Umbilical cord (tissue), 2 donors: ENCODE data around the gene NPC2. TPM values are rescaled to one million over a fixed set of nuclear protein-coding genes. Genes with fewer than 3 reads are reported as not detected.

Source experiments
- DNase-seq: peaks from one replicate; pipeline ENCODE4 v3.0.0-alpha.2; 2015; ENCODE audit warnings: low spot score
- total RNA-seq: library from RNA; depleted of rRNA; stranded (reverse); fragments of >200 nt; gene quantifications from one replicate; pipeline ENCODE4 v1.2.3, GENCODE V29; 2014; ENCODE audit warnings: low replicate concordance; ENCODE audit not compliant: insufficient read depth

Gene NPC2
- total RNA-seq, 1 donor from 2014 or later = 95.8 TPM

DNA sequence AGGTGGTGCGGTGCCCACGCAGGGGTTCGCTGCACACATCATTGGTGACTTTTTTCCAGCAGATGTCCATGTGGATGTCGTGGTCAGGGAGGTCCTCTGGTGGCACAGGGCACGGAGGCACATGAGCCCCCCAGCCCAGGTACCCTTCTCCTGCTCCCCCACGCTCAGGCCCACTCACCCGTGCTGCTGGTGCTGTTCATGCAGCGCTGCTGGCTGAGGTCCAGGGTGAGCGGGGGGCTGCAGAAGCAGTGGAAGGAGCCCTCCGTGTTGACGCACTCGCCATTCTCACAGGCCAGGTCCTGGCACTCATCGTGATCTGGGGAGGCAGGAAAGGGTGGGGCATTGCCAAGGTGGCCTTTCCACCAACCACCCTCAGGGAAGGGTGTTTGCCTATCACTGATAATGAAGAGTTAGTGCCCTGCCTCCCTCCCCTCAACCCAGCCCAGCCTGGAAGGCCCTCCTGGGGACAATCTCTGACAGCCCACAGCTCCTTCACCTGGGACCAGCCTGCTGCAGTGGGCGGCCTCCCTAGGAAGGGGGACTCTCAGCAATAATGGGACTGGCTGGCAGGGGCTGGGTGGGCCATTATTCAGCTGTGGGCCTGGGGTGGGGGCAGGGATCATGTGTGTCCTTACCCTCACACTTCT, 10.3 kb upstream of the NPC2 start:
- DNase-seq = no peak

DNA sequence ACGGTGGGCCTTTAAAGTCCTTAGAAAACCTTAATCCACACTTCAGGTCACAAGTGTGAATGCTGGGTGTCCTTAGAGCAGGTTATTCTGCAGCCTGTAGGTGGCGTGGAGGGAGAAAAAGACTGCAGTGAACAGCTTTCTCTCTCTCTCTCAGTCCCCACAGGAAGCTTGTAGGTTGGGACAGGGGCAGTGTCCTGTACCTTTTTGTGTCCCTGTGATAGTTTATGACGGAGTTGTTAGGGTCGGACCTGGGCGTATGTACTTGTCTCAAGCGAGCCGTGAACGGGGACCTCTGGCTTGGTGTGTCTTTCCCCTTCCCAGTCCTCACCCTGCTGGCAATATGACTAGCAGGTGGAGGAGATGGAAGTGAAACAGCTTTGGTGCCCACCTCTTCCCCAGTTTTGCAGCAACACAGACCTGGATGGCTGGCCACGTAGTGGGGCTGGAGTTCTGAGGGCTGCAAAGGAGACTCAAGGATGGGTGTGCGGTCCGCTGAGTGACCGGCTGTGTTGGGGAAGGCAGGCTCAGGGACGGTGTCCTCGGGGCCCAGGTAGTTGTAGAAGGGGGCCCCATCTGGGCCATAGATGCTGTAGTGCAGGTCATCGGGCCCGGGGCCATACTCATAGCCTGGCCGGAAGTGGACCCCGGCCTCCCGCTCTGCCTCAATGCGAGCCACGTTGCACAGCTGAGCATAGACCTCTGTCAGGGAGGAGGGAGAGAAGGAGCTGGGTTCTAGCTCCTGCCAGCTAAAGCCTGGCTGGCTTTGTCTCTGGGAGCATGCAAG, 9.3 kb upstream of the NPC2 start:
- DNase-seq = peak; percentile 35

DNA sequence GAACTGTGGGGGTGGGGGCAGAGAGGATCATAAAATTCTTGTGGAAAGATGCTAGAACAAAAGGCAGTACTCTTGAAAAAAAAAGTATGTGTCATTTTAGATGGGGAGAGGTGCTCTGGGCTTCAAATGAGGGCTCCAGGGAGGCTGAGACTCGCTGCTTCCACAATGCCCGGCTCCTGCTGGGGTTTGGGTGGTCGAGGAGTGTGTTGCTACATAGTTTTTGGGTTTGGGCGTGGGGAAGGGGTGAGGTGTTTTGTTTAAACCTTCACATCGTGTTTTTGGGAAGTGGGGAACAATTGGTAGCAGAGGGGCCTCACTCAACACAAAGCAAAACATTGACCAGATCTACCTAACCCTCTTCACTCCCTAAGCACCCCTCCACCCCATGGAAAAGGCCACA, 8.6 kb upstream of the NPC2 start:
- no peak for DNase-seq

DNA sequence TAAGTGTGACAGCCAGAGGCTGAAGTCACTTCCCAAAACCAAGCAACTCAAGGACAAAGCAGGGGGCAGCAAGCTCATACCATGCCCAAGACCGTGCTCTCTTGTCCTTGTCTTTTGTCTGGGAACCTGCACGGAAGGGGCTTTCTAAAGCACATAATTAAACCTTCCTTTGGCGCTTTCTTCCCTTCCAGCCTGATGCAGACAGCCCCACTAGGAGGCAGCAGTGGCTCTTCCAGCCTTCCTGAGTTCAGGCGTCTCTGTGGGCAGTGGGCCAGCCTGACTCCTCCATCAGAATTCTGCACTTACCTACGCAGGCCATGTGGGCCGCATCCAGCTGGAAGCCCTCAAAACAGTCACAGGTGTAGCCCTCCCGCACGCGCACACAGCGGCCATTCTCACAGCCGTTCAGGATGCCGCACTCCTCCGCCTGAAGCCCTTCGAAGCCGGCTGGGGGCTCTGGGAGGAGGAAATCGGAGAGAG, 8.1 kb upstream of the NPC2 start:
- DNase-seq = peak; percentile 77

DNA sequence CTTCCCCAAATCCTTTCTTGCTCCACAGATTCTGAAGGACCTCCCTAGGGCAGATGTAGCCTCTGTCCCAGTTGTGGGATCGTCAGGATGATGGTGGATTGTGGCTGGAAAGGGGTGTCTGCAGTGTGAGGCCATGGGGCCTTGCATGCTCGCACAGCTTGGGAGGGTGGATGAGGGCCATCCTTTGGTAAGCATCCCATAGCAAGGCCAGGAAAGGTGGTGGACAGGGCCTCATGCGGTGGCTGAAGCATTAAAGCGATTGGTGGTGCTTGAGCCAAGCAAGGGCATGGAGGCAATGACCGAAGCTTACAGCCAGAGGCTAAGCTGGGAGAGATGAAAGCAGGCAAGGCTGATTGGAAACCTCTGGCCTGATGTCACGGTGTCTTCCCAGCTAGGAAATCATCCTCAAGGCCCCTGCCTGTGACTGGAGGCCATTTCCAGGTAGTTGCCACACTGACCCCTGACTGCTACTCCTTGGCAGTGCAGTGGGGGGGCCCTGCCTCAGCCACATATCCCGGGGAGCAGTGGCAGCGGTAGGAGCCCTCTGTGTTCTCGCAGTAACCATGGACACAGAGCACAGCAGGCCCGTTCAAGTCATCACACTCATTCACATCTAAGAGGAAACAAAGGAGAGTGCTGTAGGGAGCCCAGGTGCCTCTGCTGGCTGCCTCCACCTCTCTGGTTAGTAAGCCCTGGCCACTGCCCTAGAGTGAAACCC, 7.5 kb upstream of the NPC2 start:
- no peak for DNase-seq

DNA sequence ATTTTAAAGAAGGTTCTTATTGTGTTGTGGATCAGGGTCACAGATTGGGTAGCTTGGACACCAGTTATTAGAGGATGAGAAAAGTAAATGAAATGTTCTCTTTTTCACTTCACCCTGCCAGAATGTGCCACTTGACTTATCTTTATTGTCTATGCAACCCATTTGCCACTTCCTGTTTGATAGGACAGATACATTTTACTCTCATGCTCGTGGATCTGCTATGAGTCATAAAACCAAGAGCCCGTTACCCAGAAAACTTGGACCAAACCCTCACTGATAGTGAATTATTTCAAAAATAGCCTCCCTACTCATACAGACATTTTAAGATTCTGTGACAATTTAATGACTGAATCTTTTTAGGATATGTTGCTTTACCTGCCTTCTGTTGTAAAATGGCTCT, 2.3 kb upstream of the NPC2 start:
- DNase-seq = no peak

DNA sequence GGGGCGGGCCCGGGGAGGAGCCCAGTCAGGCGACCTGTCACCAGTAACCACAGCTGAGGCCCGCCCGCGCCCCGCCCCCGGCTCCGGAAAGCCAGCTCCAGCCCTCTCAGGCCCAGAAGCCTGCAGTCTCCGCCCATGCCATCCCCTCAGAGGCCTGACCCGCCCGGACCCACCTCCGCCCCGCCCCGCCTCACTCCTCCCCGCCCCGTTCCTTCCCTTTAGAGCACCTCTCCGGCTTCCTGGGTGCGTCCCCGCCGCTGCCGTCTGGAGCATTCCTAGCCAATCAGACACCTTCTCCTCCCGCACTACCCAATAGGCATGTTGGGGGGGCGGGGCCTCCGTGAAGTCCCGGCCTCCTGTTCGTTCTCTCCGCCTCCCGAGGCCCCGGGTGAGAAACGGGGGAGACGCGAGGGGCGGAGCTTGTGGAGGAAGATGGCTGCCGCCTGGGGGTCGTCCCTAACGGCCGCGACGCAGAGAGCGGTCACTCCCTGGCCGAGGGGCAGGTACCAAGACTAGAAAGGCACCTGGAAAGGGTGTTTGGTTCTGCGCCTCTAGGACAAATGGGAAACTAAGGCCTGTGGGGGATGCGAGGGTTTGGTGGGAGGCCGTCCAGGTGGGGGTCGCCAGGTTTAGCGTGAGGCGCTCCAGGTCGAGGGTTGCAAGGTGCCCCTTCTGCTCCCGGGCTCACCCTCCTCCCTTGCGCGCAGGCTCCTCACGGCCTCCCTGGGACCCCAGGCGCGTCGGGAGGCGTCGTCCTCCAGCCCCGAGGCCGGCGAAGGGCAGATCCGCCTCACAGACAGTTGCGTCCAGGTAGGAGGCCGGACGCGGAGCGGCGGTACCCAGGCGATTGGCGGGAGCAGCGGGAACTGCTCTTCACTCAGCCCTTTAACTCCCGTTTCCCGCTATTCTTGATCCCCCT, 497 bp upstream of the NPC2 start, which contains the start of gene ISCA2:
Gene ISCA2 (plus strand): TSS at position 423 of the 919 bp plus-strand sequence. CDS start 10 bp downstream, at position 433.
- peak; percentile 100 for DNase-seq

DNA sequence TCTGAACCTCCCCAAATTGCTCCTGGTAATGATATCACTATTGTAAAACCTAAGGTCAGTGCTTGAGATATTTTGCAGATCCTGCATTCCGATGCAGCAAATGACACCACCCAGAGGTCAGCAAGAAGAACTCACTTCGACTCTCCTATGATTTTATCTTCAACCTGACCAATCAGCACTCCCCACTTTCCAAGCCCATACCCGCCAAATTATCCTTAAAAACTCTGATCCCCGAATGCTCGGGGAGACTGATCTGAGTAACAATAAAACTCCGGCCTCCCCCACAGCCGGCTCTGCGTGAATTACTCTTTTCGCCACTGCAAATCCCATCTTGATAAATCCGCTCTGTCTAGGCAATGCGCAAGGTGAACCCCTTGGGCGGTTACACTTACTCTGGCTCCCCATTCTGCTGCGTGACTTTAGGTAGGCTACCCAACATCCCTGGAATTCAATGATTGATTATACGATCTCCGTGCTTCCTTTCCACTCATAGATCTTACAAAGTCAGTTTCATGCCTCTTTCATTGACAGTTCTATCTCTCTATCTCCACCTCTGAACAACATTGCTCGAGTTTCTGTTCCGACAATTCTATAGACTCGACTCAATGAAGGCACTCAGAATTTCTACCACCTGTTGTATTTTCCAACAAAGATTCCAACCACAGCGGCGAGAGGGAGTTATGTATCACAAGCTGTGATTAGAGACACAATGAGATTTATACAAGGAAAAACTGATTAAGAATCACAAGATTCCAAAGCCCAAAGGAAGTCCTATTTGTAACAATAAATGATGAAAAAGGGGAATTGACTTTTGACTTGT, 939 bp downstream of the NPC2 start:
- peak; percentile 70 for DNase-seq

DNA sequence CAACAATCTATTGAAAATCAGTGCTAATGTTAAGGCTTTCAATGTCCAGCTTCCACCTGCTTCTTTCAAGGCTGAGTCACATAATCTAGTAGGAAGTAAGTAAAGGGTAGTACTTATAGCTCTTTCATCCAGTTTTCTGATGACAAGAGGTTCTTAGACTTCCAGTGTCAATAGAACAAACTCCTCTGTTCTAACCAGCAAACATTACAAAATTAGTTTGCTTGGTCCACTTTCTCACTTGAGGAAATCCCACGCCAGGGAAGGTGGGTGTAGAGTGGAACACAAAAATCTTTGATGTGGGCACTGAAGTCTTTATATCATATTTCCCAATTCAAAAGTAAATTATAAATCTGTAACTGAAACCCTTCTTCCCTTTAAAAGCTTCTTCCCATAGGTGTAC, 2.6 kb downstream of the NPC2 start:
- DNase-seq = no peak

DNA sequence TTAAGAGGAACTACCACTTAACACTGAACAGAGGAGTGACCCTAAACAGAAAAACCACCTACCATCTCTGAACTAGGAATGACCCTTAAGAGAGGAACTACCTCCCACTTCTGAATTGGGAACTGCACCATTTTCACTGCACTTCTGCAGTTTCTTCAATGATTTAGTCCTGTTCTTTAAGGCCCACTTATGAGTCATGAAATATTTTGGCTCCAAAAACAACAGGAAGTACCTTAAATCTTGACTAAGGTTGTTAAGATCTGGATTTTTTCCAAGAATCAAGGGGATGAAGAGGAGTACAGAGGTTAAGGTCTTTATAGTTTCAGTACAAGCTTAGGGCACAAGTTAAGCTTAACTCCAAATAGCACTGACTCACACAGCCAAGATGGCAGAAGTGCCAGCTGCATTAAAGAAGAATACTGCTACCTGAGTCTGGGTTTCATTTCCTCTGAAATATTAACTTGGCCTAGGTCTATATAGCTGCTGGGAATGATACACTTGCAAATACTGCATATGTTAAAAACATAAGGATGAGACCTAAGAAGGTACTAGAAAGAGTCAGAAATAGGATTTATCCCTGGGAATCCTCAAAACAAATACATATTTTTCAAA, 4.2 kb downstream of the NPC2 start:
- DNase-seq = peak; percentile 20

DNA sequence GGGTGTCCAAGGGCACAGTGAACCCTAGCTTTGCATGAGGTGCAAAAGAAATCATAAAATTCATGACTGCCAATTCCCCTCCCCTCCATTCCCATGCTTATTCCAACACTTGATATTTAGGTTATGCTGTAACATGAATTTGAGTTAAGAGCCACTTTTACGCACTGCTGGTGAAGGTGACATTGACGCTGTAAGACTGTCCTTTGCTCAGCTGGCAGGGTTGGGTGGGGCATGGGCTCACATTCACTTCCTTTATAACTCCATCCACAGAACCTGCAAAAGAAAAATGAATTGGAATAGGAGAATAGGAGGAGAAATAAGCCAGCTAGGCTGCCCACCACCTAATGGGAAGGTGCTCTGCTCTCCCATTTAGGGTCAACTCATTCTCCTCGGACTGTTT, 6.9 kb downstream of the NPC2 start:
- no peak for DNase-seq

DNA sequence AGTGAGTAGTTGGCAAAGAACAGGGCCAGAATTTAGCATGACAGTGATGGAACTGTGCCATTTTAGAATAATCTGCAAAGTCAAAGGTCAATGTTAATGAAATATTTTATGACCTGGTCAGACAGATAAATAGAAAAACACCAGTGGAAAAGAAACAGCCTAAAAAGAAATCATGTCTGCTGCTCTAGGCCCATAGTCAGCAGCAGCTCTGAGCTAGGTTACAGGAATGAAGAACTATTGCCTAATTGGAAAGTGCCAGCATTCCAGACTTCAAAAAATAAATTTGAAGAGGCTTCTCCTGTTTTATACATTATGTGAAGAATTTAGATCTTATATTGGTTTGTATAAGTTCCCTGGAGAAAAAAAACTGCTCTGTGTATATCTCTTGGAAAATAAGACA, 9.8 kb downstream of the NPC2 start:
- no peak for DNase-seq

DNA sequence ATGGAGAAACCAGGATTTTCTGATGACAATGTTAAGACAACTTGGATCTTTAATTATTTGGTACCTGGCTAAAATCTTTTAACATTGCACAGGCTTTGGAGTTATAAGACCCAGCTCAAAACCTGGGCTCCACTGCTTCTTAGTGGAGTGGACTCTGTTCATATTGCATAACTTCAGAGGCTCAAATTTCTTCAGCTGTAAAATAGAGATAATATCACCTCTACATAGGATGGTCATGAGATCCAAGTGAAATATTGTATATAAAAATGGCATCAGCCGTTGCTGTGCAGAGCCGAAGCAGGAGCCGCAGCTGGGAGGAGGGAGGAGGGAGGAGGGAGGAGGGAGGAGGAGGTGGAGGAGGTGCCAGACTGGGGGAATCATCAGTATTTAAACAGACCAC, 10.5 kb downstream of the NPC2 start:
- DNase-seq = no peak

DNA sequence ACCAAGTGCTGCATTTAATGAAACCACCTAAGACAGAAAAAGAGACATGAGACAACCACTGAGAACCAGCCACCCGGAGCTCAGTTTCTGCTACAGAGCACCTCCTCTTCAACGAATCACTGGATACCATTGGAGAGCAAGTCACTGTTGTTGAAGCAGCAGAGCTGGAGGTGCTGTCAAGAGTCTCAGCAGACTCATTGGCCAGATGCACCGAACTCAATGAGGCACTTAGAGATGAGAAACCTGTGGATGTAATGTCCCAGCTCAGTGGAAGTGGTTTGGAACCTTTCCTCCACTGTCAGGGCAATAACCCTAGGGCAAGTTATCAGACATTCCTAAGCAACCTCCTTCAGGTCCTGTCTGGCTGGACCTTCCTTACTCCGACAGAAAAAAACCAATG, 13.1 kb downstream of the NPC2 start:
- no peak for DNase-seq

DNA sequence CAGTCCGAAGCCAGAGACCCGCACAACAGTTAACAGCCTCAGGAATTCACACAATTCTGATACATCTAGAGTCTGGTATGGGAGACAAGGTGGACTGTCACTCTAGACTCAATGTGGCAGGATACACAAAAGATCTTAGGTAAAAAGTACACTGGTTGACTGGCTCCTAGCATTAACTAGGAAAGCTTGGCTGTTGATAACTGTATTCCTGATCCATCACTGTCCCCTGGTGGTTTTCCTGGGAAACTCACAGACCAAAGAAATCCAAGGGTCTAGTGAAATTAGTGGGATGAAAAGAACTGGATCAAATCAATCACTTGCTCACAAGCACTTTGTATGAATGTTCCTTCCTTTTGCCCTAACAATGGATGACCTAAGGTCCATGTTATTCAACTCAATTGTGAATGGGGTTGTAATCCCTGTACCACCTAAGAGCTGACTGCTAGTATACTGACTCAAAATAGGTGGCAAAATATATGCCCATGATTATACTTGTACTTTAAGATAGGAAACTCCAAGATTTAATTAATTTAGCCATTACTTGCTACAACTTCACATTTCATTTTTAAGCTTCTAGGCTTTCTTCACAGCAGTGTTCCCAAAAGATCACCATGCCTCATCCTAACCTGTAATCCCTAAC, 14.0 kb downstream of the NPC2 start:
- peak; percentile 14 for DNase-seq

DNA sequence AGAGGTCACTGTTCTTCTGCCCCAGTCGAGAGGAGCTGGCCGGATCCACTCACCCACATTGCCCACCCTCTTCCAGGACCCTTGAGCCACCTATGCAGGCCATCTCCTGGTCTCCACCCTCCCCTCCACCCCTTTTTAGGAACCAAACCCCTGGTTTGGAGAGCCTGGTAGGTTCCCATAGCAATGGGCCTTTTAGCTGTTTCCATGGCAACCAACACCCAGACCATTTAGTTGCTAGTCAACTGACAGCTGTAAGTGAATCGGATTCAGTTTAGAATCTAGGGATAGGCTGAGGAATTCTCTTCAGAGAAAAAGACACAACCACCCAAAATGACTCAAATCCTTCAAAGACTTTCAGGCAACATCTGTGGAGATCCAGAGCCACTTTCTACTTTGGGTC, 16.5 kb downstream of the NPC2 start:
- DNase-seq = no peak

DNA sequence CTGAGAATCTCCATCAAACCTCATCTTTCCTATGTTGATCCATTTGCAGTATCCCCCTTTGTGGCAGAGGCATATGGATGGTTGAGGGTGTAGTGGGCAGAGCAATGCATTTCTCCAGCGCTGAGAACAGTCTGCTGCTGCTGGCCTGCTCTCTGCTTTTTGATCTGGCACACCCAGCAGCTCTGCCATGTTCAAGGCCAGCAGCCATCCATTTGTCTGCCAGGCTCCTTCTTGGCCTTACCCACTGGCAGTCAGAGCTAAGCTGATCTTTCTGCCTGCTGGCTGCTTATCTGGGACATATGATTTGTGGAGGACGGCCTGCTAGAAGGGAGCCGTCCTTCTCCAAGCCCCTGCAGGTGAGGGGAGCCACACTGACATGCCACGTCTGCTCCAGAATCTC, 17.0 kb downstream of the NPC2 start:
- DNase-seq = no peak

DNA sequence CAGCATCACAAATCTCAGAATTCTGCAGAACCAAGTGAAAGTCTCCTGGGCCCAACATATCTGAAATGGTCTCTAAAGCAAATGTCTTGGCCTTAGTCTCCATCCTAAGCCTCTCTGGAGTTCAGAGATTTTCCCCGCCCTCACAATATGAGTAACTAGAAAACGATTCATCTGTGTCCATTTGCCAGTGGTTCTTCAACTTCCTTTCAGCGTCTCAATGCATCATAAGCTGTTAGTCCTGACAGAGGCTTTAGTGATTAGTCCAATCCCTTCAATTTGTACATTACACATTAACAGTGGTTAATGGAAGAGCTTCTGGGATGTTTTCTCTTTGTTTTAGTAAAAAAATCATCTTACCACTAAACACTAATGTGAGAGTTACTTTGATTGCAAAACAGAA, 17.4 kb downstream of the NPC2 start:
- peak; percentile 12 for DNase-seq

DNA sequence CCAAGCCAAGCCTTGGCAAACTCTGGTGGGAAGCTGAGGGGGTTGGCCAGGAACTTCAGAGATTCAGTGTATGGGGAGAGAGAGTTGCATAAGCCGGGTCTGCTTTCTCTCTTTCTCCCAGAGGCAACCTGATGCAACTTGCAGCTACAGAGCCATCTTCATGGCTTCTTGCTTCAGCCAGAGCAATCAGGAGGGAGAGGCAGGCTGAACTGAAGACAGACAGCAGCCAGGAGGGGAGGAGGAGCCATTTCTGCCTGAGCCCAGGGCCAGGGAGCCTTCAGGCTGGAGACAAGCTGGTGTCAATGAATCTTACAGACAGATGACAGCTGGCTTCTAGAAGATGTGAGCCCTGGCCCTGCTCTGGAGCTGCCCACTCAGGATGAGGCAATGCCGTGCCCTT, 18.7 kb downstream of the NPC2 start:
- DNase-seq = no peak

DNA sequence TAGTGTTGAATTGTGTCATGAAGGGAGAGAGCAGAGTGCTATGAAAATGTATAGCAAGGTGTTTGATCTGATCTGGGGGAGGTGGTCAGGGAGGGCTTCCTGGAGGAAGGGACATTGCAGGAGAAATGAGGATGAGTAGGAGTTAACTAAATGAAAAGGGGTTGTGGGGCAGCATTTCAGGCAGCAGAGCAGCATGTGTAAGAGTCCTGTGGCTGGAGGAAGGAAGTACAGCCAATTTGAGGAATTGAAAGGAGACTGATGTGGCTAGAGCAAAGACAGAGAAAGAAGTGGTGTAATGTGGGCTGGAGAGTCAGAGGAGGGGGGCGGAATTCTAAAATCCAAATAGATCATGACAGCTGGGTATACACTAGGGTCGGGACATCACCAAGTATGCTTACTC, 20.5 kb downstream of the NPC2 start:
- DNase-seq = no peak
